Measurements from ENCODE around the gene PCNX1.

PCNX1 gene

DNA sequence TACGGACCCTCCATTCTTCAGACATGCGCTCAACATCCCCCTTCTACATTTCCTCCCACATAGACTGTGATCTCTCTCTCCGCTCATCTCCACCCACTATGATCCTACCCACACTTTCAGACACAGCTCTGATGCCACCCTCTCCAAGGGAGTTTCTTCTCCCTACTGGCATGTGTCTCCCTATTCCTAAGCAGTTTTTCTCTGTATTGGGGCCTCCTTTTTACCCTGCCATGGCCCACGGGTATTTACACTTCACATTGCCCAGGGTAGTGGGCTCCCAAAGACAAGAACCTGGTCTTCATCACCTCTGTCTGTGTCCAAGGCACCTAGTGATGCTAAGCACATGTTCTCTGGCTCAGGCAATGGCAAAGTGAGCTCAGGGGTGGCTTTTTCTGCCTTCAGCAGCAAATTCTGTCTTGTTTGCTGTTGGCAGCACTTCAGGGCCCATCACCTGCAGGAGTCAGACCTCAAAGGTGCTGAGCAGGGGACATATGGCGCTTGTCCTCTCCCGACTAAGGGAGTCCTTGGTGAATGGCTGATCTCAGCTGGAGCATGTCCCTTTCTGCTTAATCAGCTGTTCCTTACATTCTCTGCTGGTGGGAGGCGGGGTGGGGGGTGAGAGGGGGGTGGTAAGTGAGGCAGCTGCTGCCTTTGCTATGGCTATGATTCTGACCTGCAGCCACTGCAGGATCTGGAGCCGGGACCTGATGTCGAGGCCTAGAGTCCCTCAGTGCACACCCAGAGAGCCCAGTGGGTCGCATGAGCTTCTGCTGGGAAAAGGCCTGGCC, 256.8 kb downstream of the PCNX1 start:
- DNase-seq (ENCODE audit: low read depth): no peak

Data from amniotic epithelial cell (primary cell).